ENCODE results near the gene RABGAP1L.
A peak's percentile ranks its signal among the peaks of the same experiment; 100 is the strongest.
"Not testable (repeated sequence)": the region's sequence is repeated elsewhere in the genome, so short reads cannot be mapped to it uniquely, and the experiment has no call there.

Gene RABGAP1L

DNA sequence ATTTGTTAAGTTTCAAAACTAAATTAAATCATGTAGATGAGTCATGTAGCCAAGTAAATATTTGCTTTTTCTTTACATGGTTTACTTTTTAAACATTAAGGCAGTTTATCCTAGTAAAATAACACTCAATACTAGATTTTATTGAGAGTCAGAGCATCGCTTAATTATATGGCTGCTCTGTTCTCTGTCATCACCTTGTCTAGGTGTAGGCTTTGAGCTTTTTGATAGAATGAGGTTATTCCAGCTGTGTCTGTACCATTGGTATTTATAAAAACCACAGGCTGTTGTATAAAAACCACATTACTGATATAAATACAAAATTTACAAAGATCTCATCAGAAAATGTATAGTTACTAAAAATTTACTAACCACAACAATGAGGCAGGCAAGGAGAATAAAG lies 245.9 kb downstream of the RABGAP1L start:
- no peak for DNase-seq (ENCODE audit: low read depth)
- TF ChIP-seq, protein P1, sequence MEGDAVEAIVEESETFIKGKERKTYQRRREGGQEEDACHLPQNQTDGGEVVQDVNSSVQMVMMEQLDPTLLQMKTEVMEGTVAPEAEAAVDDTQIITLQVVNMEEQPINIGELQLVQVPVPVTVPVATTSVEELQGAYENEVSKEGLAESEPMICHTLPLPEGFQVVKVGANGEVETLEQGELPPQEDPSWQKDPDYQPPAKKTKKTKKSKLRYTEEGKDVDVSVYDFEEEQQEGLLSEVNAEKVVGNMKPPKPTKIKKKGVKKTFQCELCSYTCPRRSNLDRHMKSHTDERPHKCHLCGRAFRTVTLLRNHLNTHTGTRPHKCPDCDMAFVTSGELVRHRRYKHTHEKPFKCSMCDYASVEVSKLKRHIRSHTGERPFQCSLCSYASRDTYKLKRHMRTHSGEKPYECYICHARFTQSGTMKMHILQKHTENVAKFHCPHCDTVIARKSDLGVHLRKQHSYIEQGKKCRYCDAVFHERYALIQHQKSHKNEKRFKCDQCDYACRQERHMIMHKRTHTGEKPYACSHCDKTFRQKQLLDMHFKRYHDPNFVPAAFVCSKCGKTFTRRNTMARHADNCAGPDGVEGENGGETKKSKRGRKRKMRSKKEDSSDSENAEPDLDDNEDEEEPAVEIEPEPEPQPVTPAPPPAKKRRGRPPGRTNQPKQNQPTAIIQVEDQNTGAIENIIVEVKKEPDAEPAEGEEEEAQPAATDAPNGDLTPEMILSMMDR (IDR thresholded peaks at IDR 0.05; ENCODE audit: low read depth, low read length, missing control alignments): no peak
- in situ Hi-C loops (cut with HindIII; ENCODE audit: low sequenced_read_pairs): no loop called here
- H3K4me3 ChIP-seq (ENCODE audit: low read depth, low read length): no peak overlapping the region

DNA sequence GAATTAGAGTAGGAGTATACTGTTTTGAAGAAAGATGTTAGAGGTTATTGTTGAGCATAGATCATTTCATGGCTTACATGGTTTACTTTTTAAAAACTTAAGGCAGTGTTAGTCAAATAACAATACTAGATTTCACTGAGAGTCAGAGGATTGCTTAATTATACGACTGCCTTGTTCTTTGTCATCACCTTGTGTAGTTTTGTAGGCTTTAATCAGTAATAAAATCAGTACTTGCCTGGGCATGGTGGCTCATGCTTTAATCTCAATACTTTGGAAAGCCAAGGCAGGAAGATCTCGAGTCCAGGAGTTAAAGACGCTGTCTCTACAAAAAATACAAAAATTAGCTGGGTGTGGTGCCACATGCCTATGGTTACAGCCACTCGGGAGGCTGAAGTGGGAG lies 247.1 kb downstream of the RABGAP1L start:
- in situ Hi-C loops (cut with HindIII; ENCODE audit: low sequenced_read_pairs): no loop called here
- DNase-seq (ENCODE audit: low read depth): no peak
- no peak overlapping the region for H3K4me3 ChIP-seq (ENCODE audit: low read depth, low read length)
- TF ChIP-seq, protein P1 (IDR thresholded peaks at IDR 0.05; ENCODE audit: low read depth, low read length, missing control alignments): no peak

DNA sequence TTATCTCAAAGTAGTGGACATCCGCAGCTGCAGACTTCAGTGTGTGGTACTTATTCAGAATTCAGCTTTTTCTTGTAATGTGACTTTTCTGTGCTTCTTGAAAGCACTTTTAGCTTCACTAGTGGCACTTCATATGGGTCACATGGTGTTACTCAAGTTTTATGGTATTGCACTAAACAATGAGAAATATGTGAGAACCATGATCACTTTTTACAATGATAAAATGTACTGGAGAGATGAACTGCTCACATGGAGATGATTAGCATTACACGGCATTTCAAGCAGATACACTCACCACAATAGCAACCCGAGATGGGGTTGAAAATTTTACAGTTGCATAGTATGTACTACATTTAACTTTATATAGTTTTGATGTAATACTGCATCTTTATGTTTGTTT lies 248.3 kb downstream of the RABGAP1L start:
- TF ChIP-seq, protein P1 (IDR thresholded peaks at IDR 0.05; ENCODE audit: low read depth, low read length, missing control alignments): no peak
- in situ Hi-C loops (cut with HindIII; ENCODE audit: low sequenced_read_pairs): no loop called here
- no peak overlapping the region for H3K4me3 ChIP-seq (ENCODE audit: low read depth, low read length)
- DNase-seq (ENCODE audit: low read depth): no peak

DNA sequence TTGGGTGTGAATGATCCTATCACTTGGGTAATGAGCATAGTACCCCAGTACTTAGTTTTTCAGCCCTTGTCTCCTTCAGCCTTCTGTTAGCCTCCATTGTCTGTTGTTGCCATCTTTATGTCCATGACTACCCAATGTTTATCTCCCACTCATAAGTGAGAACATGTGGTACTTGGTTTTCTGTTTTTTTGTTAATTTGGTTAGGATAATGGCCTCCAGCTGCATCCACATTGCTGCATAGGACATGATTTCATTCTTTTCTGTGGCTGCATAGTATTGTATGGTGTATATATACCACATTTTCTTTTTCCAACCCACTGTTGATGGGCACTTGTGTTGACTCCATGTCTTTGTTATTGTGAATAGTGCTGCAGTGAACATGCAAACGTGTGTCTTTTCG lies 248.8 kb downstream of the RABGAP1L start:
- in situ Hi-C loops (cut with HindIII; ENCODE audit: low sequenced_read_pairs): no loop called here
- no peak overlapping the region for H3K4me3 ChIP-seq (ENCODE audit: low read depth, low read length)
- TF ChIP-seq, protein P1 (IDR thresholded peaks at IDR 0.05; ENCODE audit: low read depth, low read length, missing control alignments): no peak
- DNase-seq (ENCODE audit: low read depth): no peak

DNA sequence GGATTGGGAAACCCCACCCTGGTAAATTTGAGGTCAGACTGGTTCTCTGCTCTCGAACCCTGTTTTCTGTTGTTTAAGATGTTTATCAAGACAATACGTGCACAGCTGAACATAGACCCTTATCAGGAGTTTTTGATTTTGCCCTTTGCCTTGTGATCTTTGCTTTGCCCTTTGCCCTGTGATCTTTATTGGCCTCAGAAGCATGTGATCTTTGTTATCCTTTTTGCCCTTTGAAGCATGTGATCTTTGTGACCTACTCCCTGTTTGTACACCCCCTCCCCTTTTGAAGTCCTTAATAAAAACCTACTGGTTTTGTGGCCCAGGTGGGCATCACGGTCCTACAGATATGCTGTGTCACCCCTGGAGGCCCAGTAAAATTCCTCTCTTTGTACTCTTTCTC lies 250.5 kb downstream of the RABGAP1L start:
- in situ Hi-C loops (cut with HindIII; ENCODE audit: low sequenced_read_pairs); DNase-seq (ENCODE audit: low read depth); H3K4me3 ChIP-seq (ENCODE audit: low read depth, low read length): not testable (repeated sequence)

DNA sequence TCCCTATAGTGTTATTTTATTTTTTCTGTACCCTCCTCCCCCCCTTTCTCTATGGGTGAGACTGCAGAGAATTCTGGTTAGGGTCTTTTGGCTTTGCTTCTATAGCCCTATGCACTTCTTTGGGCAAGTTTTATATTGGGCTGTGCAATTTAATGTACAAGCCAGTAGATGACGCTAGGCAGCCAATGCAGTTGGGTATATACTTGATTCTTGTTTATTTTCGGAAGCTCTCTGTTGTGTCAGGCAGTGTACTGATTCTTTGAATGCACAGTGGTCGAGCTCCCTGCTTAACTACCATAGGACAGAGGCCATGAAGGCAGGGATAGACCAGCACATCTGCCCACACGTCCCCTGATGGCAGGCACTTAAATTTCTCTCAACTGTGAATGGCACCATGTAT lies 254.3 kb downstream of the RABGAP1L start:
- in situ Hi-C loops (cut with HindIII; ENCODE audit: low sequenced_read_pairs): no loop called here
- TF ChIP-seq, protein P1 (IDR thresholded peaks at IDR 0.05; ENCODE audit: low read depth, low read length, missing control alignments): peak; percentile 7
- no peak for DNase-seq (ENCODE audit: low read depth)
- H3K4me3 ChIP-seq (ENCODE audit: low read depth, low read length): no peak overlapping the region

DNA sequence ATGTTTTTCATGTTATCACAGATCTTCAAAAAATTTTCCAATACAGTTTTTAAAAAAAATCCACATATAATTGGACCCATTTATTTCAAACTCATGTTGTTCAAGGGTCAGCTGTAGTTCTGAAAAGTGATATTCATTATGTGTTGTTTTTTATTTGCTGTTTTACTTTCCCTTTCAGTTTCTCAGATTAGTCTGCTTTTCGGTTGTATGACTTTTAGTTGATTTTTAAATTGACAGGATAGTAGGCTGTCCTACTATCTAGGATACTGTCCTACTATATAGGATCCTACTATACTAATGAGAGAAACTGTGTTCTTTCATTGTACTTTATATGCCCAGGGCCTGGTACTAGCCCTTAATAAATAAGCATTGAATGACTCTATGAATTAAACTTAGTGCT lies 254.9 kb downstream of the RABGAP1L start:
- in situ Hi-C loops (cut with HindIII; ENCODE audit: low sequenced_read_pairs): no loop called here
- no peak overlapping the region for H3K4me3 ChIP-seq (ENCODE audit: low read depth, low read length)
- TF ChIP-seq, protein P1 (IDR thresholded peaks at IDR 0.05; ENCODE audit: low read depth, low read length, missing control alignments): no peak
- DNase-seq (ENCODE audit: low read depth): no peak
